H9 (cell line): ENCODE results near the gene BEGAIN. TPM values are rescaled to one million over a fixed set of nuclear protein-coding genes. Genes with fewer than 3 reads are reported as not detected.

Source experiments
- DNase-seq: peaks from one replicate; pipeline ENCODE4 v3.0.0-alpha.2; 2017
- H2AFZ ChIP-seq: one replicate; pipeline ENCODE4 v1.6.1; 2013; ENCODE audit warnings: mild to moderate bottlenecking, low read length, control low read depth, moderate library complexity
- H2AK5ac ChIP-seq: 2 replicates; pipeline ENCODE4 v1.6.1; 2013; ENCODE audit warnings: low read length, control low read depth, mixed read lengths; ENCODE audit not compliant: insufficient read length
- H2BK120ac ChIP-seq: one replicate; pipeline ENCODE4 v1.6.1; 2013; ENCODE audit warnings: low read depth, mild to moderate bottlenecking, low read length, control low read depth, inconsistent platforms; ENCODE audit not compliant: poor library complexity, severe bottlenecking
- H2BK12ac ChIP-seq: 2 replicates; pipeline ENCODE4 v1.6.1; 2013; ENCODE audit warnings: low read length, control low read depth, mixed read lengths, low read depth; ENCODE audit not compliant: insufficient read length
- H2BK15ac ChIP-seq: 2 replicates; pipeline ENCODE4 v1.6.1; 2013; ENCODE audit warnings: low read depth, low read length, control low read depth
- H2BK20ac ChIP-seq: one replicate; pipeline ENCODE4 v1.6.1; 2013; ENCODE audit warnings: low read depth, mild to moderate bottlenecking, low read length, control low read depth, inconsistent platforms; ENCODE audit not compliant: poor library complexity, severe bottlenecking
- H2BK5ac ChIP-seq: 2 replicates; pipeline ENCODE4 v1.6.1; 2013; ENCODE audit warnings: low read length, control low read depth, mixed read lengths; ENCODE audit not compliant: insufficient read length
- H3K14ac ChIP-seq: 2 replicates; pipeline ENCODE4 v1.6.1; 2013; ENCODE audit warnings: low read length, control low read depth; ENCODE audit not compliant: insufficient read depth
- H3K18ac ChIP-seq: 2 replicates; pipeline ENCODE4 v1.6.1; 2013; ENCODE audit warnings: low read depth, mild to moderate bottlenecking, mixed read lengths, low read length, control low read depth; ENCODE audit not compliant: insufficient read length
- H3K23ac ChIP-seq: 2 replicates; pipeline ENCODE4 v1.6.1; 2013; ENCODE audit warnings: low read length, control low read depth, mixed read lengths, low read depth; ENCODE audit not compliant: insufficient read length
- H3K23me2 ChIP-seq: 2 replicates; pipeline ENCODE4 v1.6.1; 2013; ENCODE audit warnings: low read depth, mild to moderate bottlenecking, mixed read lengths, low read length, control low read depth; ENCODE audit not compliant: insufficient read length, poor library complexity, severe bottlenecking
- H3K27ac ChIP-seq: 2 replicates; pipeline ENCODE4 v1.5.1; 2013; ENCODE audit warnings: low read length, control low read depth, mixed read lengths, low read depth; ENCODE audit not compliant: insufficient read length
- H3K27me3 ChIP-seq: 2 replicates; pipeline ENCODE4 v1.6.1; 2013; ENCODE audit warnings: low read length, control low read depth, inconsistent platforms; ENCODE audit not compliant: insufficient read depth
- H3K4ac ChIP-seq: 2 replicates; pipeline ENCODE4 v1.6.1; 2013; ENCODE audit warnings: low read depth, mild to moderate bottlenecking, control low read depth, inconsistent platforms, low read length, moderate library complexity
- H3K4me1 ChIP-seq: 2 replicates; pipeline ENCODE4 v1.6.1; 2013; ENCODE audit warnings: low read length, control low read depth, inconsistent platforms; ENCODE audit not compliant: insufficient read depth
- H3K4me2 ChIP-seq: 2 replicates; pipeline ENCODE4 v1.6.1; 2013; ENCODE audit warnings: low read length, control low read depth, mixed read lengths; ENCODE audit not compliant: insufficient read length, insufficient read depth
- H3K56ac ChIP-seq: 2 replicates; pipeline ENCODE4 v1.6.1; 2013; ENCODE audit warnings: low read depth, mild to moderate bottlenecking, mixed read lengths, low read length, control low read depth; ENCODE audit not compliant: insufficient read length
- H3K79me1 ChIP-seq: 2 replicates; pipeline ENCODE4 v1.6.1; 2013; ENCODE audit warnings: low read depth, mild to moderate bottlenecking, moderate library complexity, low read length, control low read depth, inconsistent platforms; ENCODE audit not compliant: insufficient read depth, poor library complexity, severe bottlenecking
- H3K79me2 ChIP-seq: 2 replicates; pipeline ENCODE4 v1.6.1; 2013; ENCODE audit warnings: low read length, control low read depth, inconsistent platforms; ENCODE audit not compliant: insufficient read depth
- H3K9ac ChIP-seq: 2 replicates; pipeline ENCODE4 v1.6.1; 2013; ENCODE audit warnings: low read length, control low read depth, mixed read lengths; ENCODE audit not compliant: insufficient read length; ENCODE audit errors: extremely low read depth
- H3K9me3 ChIP-seq: one replicate; pipeline ENCODE4 v1.6.1; 2013; ENCODE audit warnings: low read depth, low read length, inconsistent platforms; ENCODE audit not compliant: control insufficient read depth
- H3T11ph ChIP-seq: one replicate; pipeline ENCODE4 v1.6.1; 2013; ENCODE audit warnings: mild to moderate bottlenecking, low read length, control low read depth, inconsistent platforms
- H4K20me1 ChIP-seq: one replicate; pipeline ENCODE4 v1.6.1; 2013; ENCODE audit not compliant: control insufficient read depth, insufficient read length, insufficient read depth
- H4K5ac ChIP-seq: 2 replicates; pipeline ENCODE4 v1.6.1; 2013; ENCODE audit warnings: low read depth, mild to moderate bottlenecking, mixed read lengths, low read length, control low read depth; ENCODE audit not compliant: insufficient read length
- H4K8ac ChIP-seq: replicated peaks from 2 replicates; pipeline ENCODE4 v1.6.1; 2013; ENCODE audit warnings: low read length, control low read depth, mixed read lengths, low read depth; ENCODE audit not compliant: insufficient read length
- H4K91ac ChIP-seq: 2 replicates; pipeline ENCODE4 v1.6.1; 2013; ENCODE audit warnings: low read depth, mild to moderate bottlenecking, moderate library complexity, mixed read lengths, low read length, control low read depth; ENCODE audit not compliant: insufficient read length
- H3K27ac Mint-ChIP-seq, 3 experiments: 2 replicates in 2 of 3; 3 replicates in 1 of 3; pipeline ENCODE4 v1.8.0; 2020 to 2021; ENCODE audit warnings: mixed read lengths in 3 of 3, mild to moderate bottlenecking in 1 of 3, moderate library complexity in 1 of 3
- H3K27me3 Mint-ChIP-seq: 2 replicates; pipeline ENCODE4 v1.8.0; 2021; ENCODE audit warnings: low read depth, mild to moderate bottlenecking, moderate library complexity, mixed read lengths
- H3K36me3 Mint-ChIP-seq, 3 experiments: 2 replicates in 2 of 3; 3 replicates in 1 of 3; pipeline ENCODE4 v1.8.0; 2020 to 2021; ENCODE audit warnings: low read depth in 3 of 3, mixed read lengths in 3 of 3; ENCODE audit not compliant: insufficient read depth in 1 of 3
- H3K4me1 Mint-ChIP-seq, 2 experiments: 2 replicates each; pipeline ENCODE4 v1.8.0; 2020; ENCODE audit warnings: mixed read lengths in 2 of 2
- H3K4me3 Mint-ChIP-seq, 2 experiments: 2 replicates in 1 of 2; 3 replicates in 1 of 2; pipeline ENCODE4 v1.8.0; 2020 to 2021; ENCODE audit warnings: mild to moderate bottlenecking in 2 of 2, mixed read lengths in 2 of 2, moderate library complexity in 1 of 2
- H3K9me3 Mint-ChIP-seq, 2 experiments: 2 replicates in 1 of 2; 3 replicates in 1 of 2; pipeline ENCODE4 v1.8.0; 2020; ENCODE audit warnings: mild to moderate bottlenecking in 2 of 2, mixed read lengths in 2 of 2, moderate library complexity in 1 of 2
- WGBS: extraction: QIAGEN DNeasy Blood & Tissue Kit; methylation state at CpG from one replicate; pipeline ENCODE4 v1.1.7; 2013; ENCODE audit warnings: missing lambda C conversion rate, low lambda C conversion rate, mixed read lengths; ENCODE audit not compliant: insufficient read length; ENCODE audit errors: extremely low coverage; 5-methylcytosine and 5-hydroxymethylcytosine counted together
- total RNA-seq: library from RNA; stranded (reverse); gene quantifications from 2 replicates; pipeline ENCODE4 v1.2.1, GENCODE V29; 2021
- TF ChIP-seq, protein P1 (sequence below): fragments of 200-600 bp; sonication (generic); conservative IDR thresholded peaks from 3 replicates; pipeline ENCODE4 v1.8.0; 2021; ENCODE audit warnings: antibody characterized with exemption, mild to moderate bottlenecking

The BEGAIN gene
- total RNA-seq, 1 experiment from 2014 or later: 2.6 TPM

GRCh38 chr14:100577986-100578431, 9.2 kb downstream of the BEGAIN start:
- peaks cover 19% of the 10 kb centered on the region for H3K27me3 Mint-ChIP-seq
- no peak overlapping the region for H3K18ac ChIP-seq
- H2AFZ ChIP-seq: no peak overlapping the region
- TF ChIP-seq, protein P1, sequence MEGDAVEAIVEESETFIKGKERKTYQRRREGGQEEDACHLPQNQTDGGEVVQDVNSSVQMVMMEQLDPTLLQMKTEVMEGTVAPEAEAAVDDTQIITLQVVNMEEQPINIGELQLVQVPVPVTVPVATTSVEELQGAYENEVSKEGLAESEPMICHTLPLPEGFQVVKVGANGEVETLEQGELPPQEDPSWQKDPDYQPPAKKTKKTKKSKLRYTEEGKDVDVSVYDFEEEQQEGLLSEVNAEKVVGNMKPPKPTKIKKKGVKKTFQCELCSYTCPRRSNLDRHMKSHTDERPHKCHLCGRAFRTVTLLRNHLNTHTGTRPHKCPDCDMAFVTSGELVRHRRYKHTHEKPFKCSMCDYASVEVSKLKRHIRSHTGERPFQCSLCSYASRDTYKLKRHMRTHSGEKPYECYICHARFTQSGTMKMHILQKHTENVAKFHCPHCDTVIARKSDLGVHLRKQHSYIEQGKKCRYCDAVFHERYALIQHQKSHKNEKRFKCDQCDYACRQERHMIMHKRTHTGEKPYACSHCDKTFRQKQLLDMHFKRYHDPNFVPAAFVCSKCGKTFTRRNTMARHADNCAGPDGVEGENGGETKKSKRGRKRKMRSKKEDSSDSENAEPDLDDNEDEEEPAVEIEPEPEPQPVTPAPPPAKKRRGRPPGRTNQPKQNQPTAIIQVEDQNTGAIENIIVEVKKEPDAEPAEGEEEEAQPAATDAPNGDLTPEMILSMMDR: no peak
- H3K4me3 Mint-ChIP-seq: no peak overlapping the region
- no peaks in the 10 kb centered on the region for H3K9me3 Mint-ChIP-seq
- H4K8ac ChIP-seq: no peak overlapping the region
- no peaks in the 10 kb centered on the region for H3K36me3 Mint-ChIP-seq
- no peaks in the 10 kb centered on the region for H3K79me1 ChIP-seq
- peaks cover 3% of the 10 kb centered on the region for H4K20me1 ChIP-seq
- H3K14ac ChIP-seq: no peak overlapping the region; the same call in 1 of the 2 replicates
- H3K4ac ChIP-seq: no peak overlapping the region
- H3K79me2 ChIP-seq: no peaks in the 10 kb centered on the region
- H2BK5ac ChIP-seq: no peak overlapping the region
- H3K9me3 ChIP-seq: no peaks in the 10 kb centered on the region
- no peak overlapping the region for H3K9ac ChIP-seq
- H3T11ph ChIP-seq: no peak overlapping the region
- WGBS: no CpG with 5 or more reads among the region's 8 CpGs
- H4K5ac ChIP-seq: no peak overlapping the region
- no peak overlapping the region for H2AK5ac ChIP-seq
- H3K27ac Mint-ChIP-seq: no peak overlapping the region
- no peak overlapping the region for H3K27ac ChIP-seq
- H3K4me1 ChIP-seq: no peaks in the 10 kb centered on the region
- no peak for DNase-seq
- no peak overlapping the region for H3K23ac ChIP-seq
- no peak overlapping the region; the same call in 1 of the 2 replicates for H2BK15ac ChIP-seq
- no peak overlapping the region for H3K4me2 ChIP-seq
- no peak overlapping the region for H2BK120ac ChIP-seq
- H3K56ac ChIP-seq: no peak overlapping the region
- no peak overlapping the region for H2BK20ac ChIP-seq
- no peaks in the 10 kb centered on the region for H3K27me3 ChIP-seq
- H3K23me2 ChIP-seq: no peaks in the 10 kb centered on the region
- H4K91ac ChIP-seq: no peak overlapping the region
- H2BK12ac ChIP-seq: no peak overlapping the region
- H3K4me1 Mint-ChIP-seq: peaks cover 2 to 9% of the 10 kb centered on the region in 2 experiments; a peak in 3 of 4 replicates
